ENCODE measurements around the gene PPP2R2C. TPM values are rescaled to one million over a fixed set of nuclear protein-coding genes. Genes with fewer than 3 reads are reported as not detected.

PPP2R2C gene
- total and polyA plus RNA-seq, 5 donors, result 2.3 to 7.2 (median 2.8) TPM

DNA sequence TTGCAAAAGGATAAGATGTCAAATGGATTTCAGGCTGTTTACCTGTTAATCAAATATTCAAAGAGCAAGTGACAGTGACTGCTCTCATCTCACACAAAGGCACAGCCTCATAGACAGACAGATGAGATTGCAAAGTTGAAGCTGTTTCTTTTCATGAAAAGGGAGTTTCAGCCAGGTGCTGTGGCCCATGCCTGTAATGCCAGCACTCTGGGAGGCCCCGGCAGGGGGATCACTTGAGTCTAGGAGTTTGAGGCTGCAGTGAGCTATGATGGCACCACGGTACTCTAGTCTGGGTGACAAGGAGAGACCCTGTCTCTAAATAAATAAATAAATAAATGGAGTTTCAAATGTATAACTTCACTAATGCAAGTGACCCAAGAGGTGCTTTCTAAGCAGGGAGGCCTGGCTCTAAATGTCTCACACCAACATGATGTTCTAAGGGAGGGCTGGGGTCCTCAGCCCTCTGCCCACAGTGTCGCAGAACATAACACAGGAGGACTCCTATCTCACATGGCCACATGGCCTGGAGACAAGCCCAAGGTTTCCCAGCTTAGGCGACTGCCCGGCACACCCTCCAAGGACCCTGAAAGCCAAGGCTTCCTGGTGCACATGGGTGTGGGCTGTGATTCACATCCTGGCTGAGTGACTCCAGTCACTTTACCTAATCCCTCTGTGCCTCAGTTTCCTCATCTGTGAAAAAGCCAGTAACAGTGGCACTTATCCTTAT is 26.8 kb downstream of the PPP2R2C start:
- no peak overlapping the region for H3K27ac ChIP-seq (ENCODE audit: low read length)
- 72% methylated on average over 5 of the region's 5 CpGs for WGBS
- intact Hi-C loops (cut with DNase I), result no loop called here
- no peak overlapping the region for H3K4me3 ChIP-seq (ENCODE audit: low read length)
- ATAC-seq (peak in 1 of 2 donors; percentile 70), DNase-seq (no peak)
- no peaks in the 10 kb centered on the region for H3K9me3 ChIP-seq (ENCODE audit: control insufficient read depth, low read length)
- H3K4me1 ChIP-seq (ENCODE audit: control insufficient read depth, insufficient read depth, low read length), result no peaks in the 10 kb centered on the region
- H3K27me3 ChIP-seq (ENCODE audit: control insufficient read depth, insufficient read depth), result no peaks in the 10 kb centered on the region

- no peak overlapping the region for H3K27ac ChIP-seq (ENCODE audit: low read length)
- H3K27me3 ChIP-seq (ENCODE audit: control insufficient read depth, insufficient read depth), result no peaks in the 10 kb centered on the region
- intact Hi-C loops (cut with DNase I), result no loop called here
- no peaks in the 10 kb centered on the region for H3K9me3 ChIP-seq (ENCODE audit: control insufficient read depth, low read length)
- H3K4me3 ChIP-seq (ENCODE audit: low read length), result no peak overlapping the region
- no peaks in the 10 kb centered on the region for H3K4me1 ChIP-seq (ENCODE audit: control insufficient read depth, insufficient read depth, low read length)
- 81% methylated on average over 6 of the region's 6 CpGs for WGBS
- ATAC-seq (no peak), DNase-seq (no peak)
Measured at GRCh38 chr4:6444582-6444981, 27.8 kb downstream of the PPP2R2C start.

- ATAC-seq, result no peak
- Histone ChIP-seq H3K27ac (ENCODE audit: low read length) (no peak overlapping the region), H3K27me3 (ENCODE audit: control insufficient read depth, insufficient read depth) (no peaks in the 10 kb centered on the region), H3K4me1 (ENCODE audit: control insufficient read depth, insufficient read depth, low read length) (no peaks in the 10 kb centered on the region), H3K9me3 (ENCODE audit: control insufficient read depth, low read length) (no peaks in the 10 kb centered on the region), H3K4me3 (ENCODE audit: low read length) (no peak overlapping the region)
- 83% methylated on average over 21 of the region's 21 CpGs for WGBS
- intact Hi-C loops (cut with DNase I), result no loop called here
- no peak for DNase-seq
Measured at GRCh38 chr4:6443035-6444023, 29.1 kb downstream of the PPP2R2C start.

- DNase-seq, result no peak
- no peak overlapping the region for H3K27ac ChIP-seq (ENCODE audit: low read length)
- intact Hi-C loops (cut with DNase I), result no loop called here
- H3K9me3 ChIP-seq (ENCODE audit: control insufficient read depth, low read length), result no peaks in the 10 kb centered on the region
- no peak overlapping the region for H3K4me3 ChIP-seq (ENCODE audit: low read length)
- WGBS, result 82% methylated on average over 8 of the region's 8 CpGs
- H3K4me1 ChIP-seq (ENCODE audit: control insufficient read depth, insufficient read depth, low read length), result no peaks in the 10 kb centered on the region
- ATAC-seq, result no peak
- H3K27me3 ChIP-seq (ENCODE audit: control insufficient read depth, insufficient read depth), result no peaks in the 10 kb centered on the region
Measured at GRCh38 chr4:6442555-6442954, 29.9 kb downstream of the PPP2R2C start.

GRCh38 chr4:6441758-6442157 is 30.7 kb downstream of the PPP2R2C start:
- no peak for DNase-seq
- no peaks in the 10 kb centered on the region for H3K27me3 ChIP-seq (ENCODE audit: control insufficient read depth, insufficient read depth)
- no peaks in the 10 kb centered on the region for H3K9me3 ChIP-seq (ENCODE audit: control insufficient read depth, low read length)
- ATAC-seq, result no peak
- 88% methylated on average over 7 of the region's 7 CpGs for WGBS
- no peak overlapping the region for H3K27ac ChIP-seq (ENCODE audit: low read length)
- H3K4me3 ChIP-seq (ENCODE audit: low read length), result no peak overlapping the region
- intact Hi-C loops (cut with DNase I), result no loop called here
- H3K4me1 ChIP-seq (ENCODE audit: control insufficient read depth, insufficient read depth, low read length), result no peaks in the 10 kb centered on the region

GRCh38 chr4:6441202-6441582 is 31.2 kb downstream of the PPP2R2C start:
- Histone ChIP-seq H3K27ac (ENCODE audit: low read length) (no peak overlapping the region), H3K9me3 (ENCODE audit: control insufficient read depth, low read length) (no peaks in the 10 kb centered on the region), H3K27me3 (ENCODE audit: control insufficient read depth, insufficient read depth) (no peaks in the 10 kb centered on the region), H3K4me1 (ENCODE audit: control insufficient read depth, insufficient read depth, low read length) (no peaks in the 10 kb centered on the region), H3K4me3 (ENCODE audit: low read length) (no peak overlapping the region)
- DNase-seq, result no peak
- ATAC-seq, result no peak
- intact Hi-C loops (cut with DNase I), result no loop called here
- 74% methylated on average over 6 of the region's 6 CpGs for WGBS

DNA sequence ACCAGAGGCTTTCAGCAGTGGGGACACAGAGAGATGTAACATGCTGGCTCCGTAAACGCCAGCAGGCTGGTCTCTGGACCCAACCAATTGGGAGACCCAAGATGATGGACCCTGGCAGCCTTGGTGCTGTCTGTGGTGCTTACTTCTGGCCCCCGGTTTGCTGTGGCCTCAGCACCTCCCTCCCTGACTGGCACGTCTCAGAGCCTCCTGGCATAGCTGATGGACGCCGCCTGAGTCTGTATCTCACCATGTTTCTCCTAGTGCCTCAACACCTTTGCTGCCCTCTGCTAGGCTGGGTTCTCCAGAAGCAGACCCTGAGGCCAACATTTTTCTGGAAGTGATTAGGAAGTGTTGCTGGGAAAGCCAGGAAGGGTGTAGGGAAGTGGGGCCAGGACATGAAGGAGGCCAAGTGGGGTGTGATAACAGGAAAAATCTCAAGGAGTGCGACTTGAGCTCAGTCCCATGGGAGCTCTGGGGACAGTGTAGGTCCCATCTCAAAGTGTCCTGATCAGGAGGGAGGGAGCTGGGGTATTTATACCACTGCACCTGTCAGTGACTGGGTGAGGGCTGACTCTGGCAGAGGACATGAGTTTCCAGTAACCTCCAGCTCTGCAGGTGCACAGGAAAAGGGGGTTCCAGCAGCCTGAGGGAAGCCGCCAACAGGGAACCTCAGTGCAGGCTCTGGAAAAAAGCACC is 31.8 kb downstream of the PPP2R2C start:
- no peak for DNase-seq
- intact Hi-C loops (cut with DNase I), result no loop called here
- no peak overlapping the region for H3K4me3 ChIP-seq (ENCODE audit: low read length)
- no peaks in the 10 kb centered on the region for H3K4me1 ChIP-seq (ENCODE audit: control insufficient read depth, insufficient read depth, low read length)
- no peaks in the 10 kb centered on the region for H3K9me3 ChIP-seq (ENCODE audit: control insufficient read depth, low read length)
- no peak for ATAC-seq
- no peaks in the 10 kb centered on the region for H3K27me3 ChIP-seq (ENCODE audit: control insufficient read depth, insufficient read depth)
- H3K27ac ChIP-seq (ENCODE audit: low read length), result no peak overlapping the region
- WGBS, result 62% methylated on average over 8 of the region's 8 CpGs

GRCh38 chr4:6439120-6439762 is 33.2 kb downstream of the PPP2R2C start:
- H3K27ac ChIP-seq (ENCODE audit: low read length), result no peak overlapping the region
- H3K27me3 ChIP-seq (ENCODE audit: control insufficient read depth, insufficient read depth), result no peaks in the 10 kb centered on the region
- no peaks in the 10 kb centered on the region for H3K9me3 ChIP-seq (ENCODE audit: control insufficient read depth, low read length)
- DNase-seq, result no peak
- H3K4me3 ChIP-seq (ENCODE audit: low read length), result no peak overlapping the region
- no peak for ATAC-seq
- intact Hi-C loops (cut with DNase I), result no loop called here
- H3K4me1 ChIP-seq (ENCODE audit: control insufficient read depth, insufficient read depth, low read length), result no peaks in the 10 kb centered on the region
- 69% methylated on average over 6 of the region's 6 CpGs for WGBS

DNA sequence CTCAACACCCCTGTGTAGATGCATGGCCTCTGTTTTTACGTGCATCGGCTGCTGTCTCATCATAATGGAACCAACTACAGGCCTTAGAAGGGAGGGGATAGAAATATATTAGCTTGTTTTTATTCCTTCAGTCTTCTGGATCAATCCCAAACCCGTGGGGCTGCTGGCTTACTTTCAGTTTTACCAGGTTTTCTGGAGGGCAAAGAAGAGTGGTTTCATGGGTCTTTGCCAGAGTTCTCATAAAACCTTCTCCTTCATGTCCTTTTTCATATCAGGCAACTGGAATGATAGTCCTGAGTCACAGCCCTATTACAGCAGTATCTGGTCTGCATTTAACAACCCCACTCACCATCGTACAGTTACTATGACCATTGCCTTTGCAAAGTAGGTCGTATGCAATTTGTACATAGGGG is 34.6 kb downstream of the PPP2R2C start:
- no peak for DNase-seq
- H3K27me3 ChIP-seq (ENCODE audit: control insufficient read depth, insufficient read depth), result no peaks in the 10 kb centered on the region
- intact Hi-C loops (cut with DNase I), result no loop called here
- 54% methylated on average over 5 of the region's 5 CpGs for WGBS
- H3K4me1 ChIP-seq (ENCODE audit: control insufficient read depth, insufficient read depth, low read length), result no peaks in the 10 kb centered on the region
- H3K4me3 ChIP-seq (ENCODE audit: low read length), result no peak overlapping the region
- ATAC-seq, result no peak
- H3K9me3 ChIP-seq (ENCODE audit: control insufficient read depth, low read length), result no peaks in the 10 kb centered on the region
- H3K27ac ChIP-seq (ENCODE audit: low read length), result no peak overlapping the region

GRCh38 chr4:6435010-6435409 is 37.4 kb downstream of the PPP2R2C start:
- Histone ChIP-seq H3K4me3 (ENCODE audit: low read length) (no peak overlapping the region), H3K4me1 (ENCODE audit: control insufficient read depth, insufficient read depth, low read length) (no peaks in the 10 kb centered on the region), H3K9me3 (ENCODE audit: control insufficient read depth, low read length) (no peaks in the 10 kb centered on the region), H3K27ac (ENCODE audit: low read length) (no peak overlapping the region), H3K27me3 (ENCODE audit: control insufficient read depth, insufficient read depth) (no peaks in the 10 kb centered on the region)
- ATAC-seq, result no peak
- intact Hi-C loops (cut with DNase I), result no loop called here
- DNase-seq, result no peak

Data from right cardiac atrium (tissue), 5 donors.